Panc1 (cell line): ENCODE results near the gene CELF6. TPM values are rescaled to one million over a fixed set of nuclear protein-coding genes. Genes with fewer than 3 reads are reported as not detected.
A peak's percentile ranks its signal among the peaks of the same experiment; 100 is the strongest.

Experiments used
- ATAC-seq: fragments of 200-7000 bp; cut with Tn5 transposase; 2 replicates; pipeline ENCODE4 v1.9.1; 2020; ENCODE audit warnings: mild to moderate bottlenecking, moderate library complexity
- Bru-seq: library from RNA; stranded (reverse); fragments of 400-500 nt; gene quantifications from one replicate; lab custom pipeline; 2021; lab: Mats Ljungman, UMichigan
- BruChase-seq, 2 experiments: library from RNA; stranded (reverse); fragments of 400-500 nt; gene quantifications; one replicate each; lab custom pipeline; 2021; lab: Mats Ljungman, UMichigan
- BruUV-seq: library from RNA; stranded (reverse); fragments of 400-500 nt; replicated peaks from 2 replicates; lab custom pipeline; 2021; lab: Mats Ljungman, UMichigan
- CTCF ChIA-PET: fragments of 300-600 bp; sonication (Branson Sonifier 250); formaldehyde crosslinking; loops from one replicate; lab custom pipeline; 2022; ENCODE audit warnings: antibody characterized with exemption; lab: Charles Lee
- POLR2A ChIA-PET: fragments of 300-600 bp; sonication (Branson Sonifier 250); formaldehyde crosslinking; loops from one replicate; lab custom pipeline; 2022; ENCODE audit warnings: antibody characterized with exemption; lab: Charles Lee
- DNase-seq: peaks from one replicate; pipeline ENCODE4 v3.0.0-alpha.2; 2010; ENCODE audit warnings: low read depth, low spot score
- H3K27ac ChIP-seq: 2 replicates; pipeline ENCODE4 v1.5.1; 2011; ENCODE audit warnings: mild to moderate bottlenecking, low read length, inconsistent platforms
- H3K27me3 ChIP-seq: fragments of 200-500 bp; sonication (Bioruptor generic); 2 replicates; pipeline ENCODE4 v1.6.0; 2014; ENCODE audit warnings: low read length, inconsistent platforms; ENCODE audit not compliant: control insufficient read depth, insufficient read depth
- H3K36me3 ChIP-seq: fragments of 200-500 bp; sonication (Bioruptor generic); 2 replicates; pipeline ENCODE4 v1.5.1; 2014; ENCODE audit warnings: inconsistent platforms, mild to moderate bottlenecking, low read length, moderate library complexity; ENCODE audit not compliant: control insufficient read depth, insufficient read depth
- H3K4me1 ChIP-seq: 2 replicates; pipeline ENCODE4 v1.5.1; 2011; ENCODE audit warnings: inconsistent platforms, mild to moderate bottlenecking, low read length, moderate library complexity; ENCODE audit not compliant: control insufficient read depth, insufficient read depth
- H3K4me3 ChIP-seq, 2 experiments: 2 replicates each; pipeline ENCODE4 v1.5.1; 2011 to 2012; ENCODE audit warnings: low read depth in 2 of 2, low read length in 2 of 2, mild to moderate bottlenecking in 2 of 2, inconsistent platforms in 1 of 2, moderate library complexity in 1 of 2
- H3K9me3 ChIP-seq: fragments of 200-500 bp; sonication (Bioruptor generic); 2 replicates; pipeline ENCODE4 v1.5.1; 2014; ENCODE audit warnings: low read depth, mild to moderate bottlenecking, inconsistent platforms, low read length, moderate library complexity; ENCODE audit not compliant: control insufficient read depth, insufficient read depth
- POLR2AphosphoS5 ChIP-seq: IDR thresholded peaks from 2 replicates; pipeline ENCODE4 v1.6.1; 2012; ENCODE audit warnings: mild to moderate bottlenecking, low read depth, low read length, moderate library complexity
- SIN3A ChIP-seq: IDR thresholded peaks from 2 replicates; pipeline ENCODE4 v1.6.1; 2012; ENCODE audit warnings: low read depth, mild to moderate bottlenecking, low read length, moderate library complexity, borderline replicate concordance; ENCODE audit not compliant: insufficient read depth
- TCF7L2 ChIP-seq: IDR thresholded peaks from 2 replicates; pipeline ENCODE4 v1.6.1; 2011; ENCODE audit warnings: mild to moderate bottlenecking, low read depth, low read length, inconsistent platforms
- in situ Hi-C: cut with HindIII; loops from 2 replicates; pipeline ENCODE4 v1.10.0; 2016; ENCODE audit warnings: low sequenced_read_pairs, low pct_unique_long_range_greater_than_20kb
- intact Hi-C: fragments of 100-400 bp; cut with micrococcal nuclease; formaldehyde crosslinking; loops from one replicate; pipeline ENCODE4 v1.10.0; 2022; ENCODE audit not compliant: unreplicated experiment
- long read RNA-seq: library from polyadenylated mRNA; unstranded; transcript quantifications from one replicate; pipeline ENCODE4 v2.0.0, GENCODE V29; 2021; ENCODE audit not compliant: unreplicated experiment
- polyA plus RNA-seq: library from polyadenylated mRNA; unstranded; fragments of >200 nt; gene quantifications from one replicate; pipeline ENCODE4 v1.2.1, GENCODE V29; 2012; ENCODE audit warnings: missing spikeins; ENCODE audit not compliant: insufficient read length
- total RNA-seq: library from RNA; stranded (reverse); gene quantifications from one replicate; pipeline ENCODE4 v1.2.1, GENCODE V29; 2021; ENCODE audit not compliant: unreplicated experiment
- TF ChIP-seq, protein P1 (sequence below), 2 experiments: IDR thresholded peaks; 2 replicates each; pipeline ENCODE4 v1.6.1; 2011 to 2012; ENCODE audit warnings: low read depth in 2 of 2, control low read depth in 1 of 2, low read length in 1 of 2, mild to moderate bottlenecking in 1 of 2, moderate library complexity in 1 of 2; ENCODE audit not compliant: insufficient read depth in 1 of 2
- TF ChIP-seq, protein P2 (sequence below): fragments of 450-650 bp; IDR thresholded peaks from 2 replicates; pipeline ENCODE4 v1.5.1; 2017; ENCODE audit warnings: mild to moderate bottlenecking

CELF6 gene
- total RNA-seq (not detected), Bru-seq, nascent RNA (percentile 34 among the genes with signal in this experiment), BruChase-seq, experiment 1, labeled RNA remaining after a 2-hour chase (not detected), BruChase-seq, experiment 2, labeled RNA remaining after a 6-hour chase (percentile 20 among the genes with signal in this experiment)
- polyA plus RNA-seq = 0.08 TPM
- long read RNA-seq = 0 reads

DNA sequence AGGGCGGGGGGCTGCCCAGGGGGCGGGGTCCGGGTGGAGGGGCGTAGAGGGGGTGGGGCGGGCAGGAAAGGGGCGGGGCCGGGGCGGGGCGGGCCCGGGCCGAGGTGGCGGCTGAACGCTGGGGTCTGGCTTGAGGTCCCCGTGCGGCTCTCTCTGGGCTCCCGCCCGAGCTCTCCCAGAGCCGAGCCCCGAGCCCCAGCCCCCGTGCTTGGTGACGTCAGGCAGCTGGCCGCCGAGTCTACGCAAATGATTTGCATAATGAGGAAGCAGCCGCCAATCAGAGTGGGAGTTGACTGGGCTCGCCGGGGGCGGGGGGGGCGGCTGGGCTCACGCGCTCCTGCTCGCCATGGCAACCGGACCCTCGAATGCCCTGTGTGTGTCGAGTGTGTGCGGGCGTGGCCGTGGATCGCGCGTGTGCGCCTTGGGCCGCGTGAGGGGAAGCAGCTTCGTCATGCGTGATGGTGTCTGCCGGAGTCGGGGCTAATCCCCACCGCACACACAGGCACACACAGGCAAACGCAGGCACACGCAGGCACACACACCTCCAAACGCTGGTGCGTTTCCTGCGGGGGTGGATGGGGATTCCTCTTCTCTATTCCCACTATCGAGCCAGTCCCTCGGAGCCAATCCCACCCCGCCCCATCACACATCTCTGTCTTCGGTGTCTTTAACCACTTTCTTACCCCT is at the start of gene CELF6:
Gene CELF6 (minus strand): TSS at position 173 of the 687 bp plus-strand sequence. CDS start 283 bp downstream, outside the sequence.
- no TSS peak for BruUV-seq
- intact Hi-C loops = no loop called here
- Histone ChIP-seq H3K9me3 (0 out of 2 replicates have a peak, but pooled peaks cover 9% of the 10 kb centered on the region), H3K4me1 (peaks cover 5% of the 10 kb centered on the region; the same call in 1 of the 2 replicates), H3K27me3 (no peaks in the 10 kb centered on the region; the same call in 1 of the 2 replicates), H3K27ac (no peak within 1 kb of the TSS), H3K4me3 (peak within 1 kb of the TSS; percentile 55 to 75), H3K36me3 (no peaks in the 10 kb centered on the region)
- in situ Hi-C loops = no loop called here
- CTCF ChIA-PET = interaction anchor here (0.5 kb wide), 1 partner anchor 10 kb away, joined by 4 read pairs; no protein-coding TSS in a partner anchor
- DNase-seq = no peak
- TF ChIP-seq TCF7L2 = no peak
- TF ChIP-seq, protein P1, sequence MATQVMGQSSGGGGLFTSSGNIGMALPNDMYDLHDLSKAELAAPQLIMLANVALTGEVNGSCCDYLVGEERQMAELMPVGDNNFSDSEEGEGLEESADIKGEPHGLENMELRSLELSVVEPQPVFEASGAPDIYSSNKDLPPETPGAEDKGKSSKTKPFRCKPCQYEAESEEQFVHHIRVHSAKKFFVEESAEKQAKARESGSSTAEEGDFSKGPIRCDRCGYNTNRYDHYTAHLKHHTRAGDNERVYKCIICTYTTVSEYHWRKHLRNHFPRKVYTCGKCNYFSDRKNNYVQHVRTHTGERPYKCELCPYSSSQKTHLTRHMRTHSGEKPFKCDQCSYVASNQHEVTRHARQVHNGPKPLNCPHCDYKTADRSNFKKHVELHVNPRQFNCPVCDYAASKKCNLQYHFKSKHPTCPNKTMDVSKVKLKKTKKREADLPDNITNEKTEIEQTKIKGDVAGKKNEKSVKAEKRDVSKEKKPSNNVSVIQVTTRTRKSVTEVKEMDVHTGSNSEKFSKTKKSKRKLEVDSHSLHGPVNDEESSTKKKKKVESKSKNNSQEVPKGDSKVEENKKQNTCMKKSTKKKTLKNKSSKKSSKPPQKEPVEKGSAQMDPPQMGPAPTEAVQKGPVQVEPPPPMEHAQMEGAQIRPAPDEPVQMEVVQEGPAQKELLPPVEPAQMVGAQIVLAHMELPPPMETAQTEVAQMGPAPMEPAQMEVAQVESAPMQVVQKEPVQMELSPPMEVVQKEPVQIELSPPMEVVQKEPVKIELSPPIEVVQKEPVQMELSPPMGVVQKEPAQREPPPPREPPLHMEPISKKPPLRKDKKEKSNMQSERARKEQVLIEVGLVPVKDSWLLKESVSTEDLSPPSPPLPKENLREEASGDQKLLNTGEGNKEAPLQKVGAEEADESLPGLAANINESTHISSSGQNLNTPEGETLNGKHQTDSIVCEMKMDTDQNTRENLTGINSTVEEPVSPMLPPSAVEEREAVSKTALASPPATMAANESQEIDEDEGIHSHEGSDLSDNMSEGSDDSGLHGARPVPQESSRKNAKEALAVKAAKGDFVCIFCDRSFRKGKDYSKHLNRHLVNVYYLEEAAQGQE (IDR thresholded peaks at IDR 0.05; ENCODE audit: insufficient read depth in 1 of 2, low read depth in 2 of 2, low read length in 1 of 2) = peak in 1 of 2 experiments; percentile 81; a peak in 2 of 4 replicates
- TF ChIP-seq POLR2AphosphoS5 = no peak
- TF ChIP-seq, protein P2, sequence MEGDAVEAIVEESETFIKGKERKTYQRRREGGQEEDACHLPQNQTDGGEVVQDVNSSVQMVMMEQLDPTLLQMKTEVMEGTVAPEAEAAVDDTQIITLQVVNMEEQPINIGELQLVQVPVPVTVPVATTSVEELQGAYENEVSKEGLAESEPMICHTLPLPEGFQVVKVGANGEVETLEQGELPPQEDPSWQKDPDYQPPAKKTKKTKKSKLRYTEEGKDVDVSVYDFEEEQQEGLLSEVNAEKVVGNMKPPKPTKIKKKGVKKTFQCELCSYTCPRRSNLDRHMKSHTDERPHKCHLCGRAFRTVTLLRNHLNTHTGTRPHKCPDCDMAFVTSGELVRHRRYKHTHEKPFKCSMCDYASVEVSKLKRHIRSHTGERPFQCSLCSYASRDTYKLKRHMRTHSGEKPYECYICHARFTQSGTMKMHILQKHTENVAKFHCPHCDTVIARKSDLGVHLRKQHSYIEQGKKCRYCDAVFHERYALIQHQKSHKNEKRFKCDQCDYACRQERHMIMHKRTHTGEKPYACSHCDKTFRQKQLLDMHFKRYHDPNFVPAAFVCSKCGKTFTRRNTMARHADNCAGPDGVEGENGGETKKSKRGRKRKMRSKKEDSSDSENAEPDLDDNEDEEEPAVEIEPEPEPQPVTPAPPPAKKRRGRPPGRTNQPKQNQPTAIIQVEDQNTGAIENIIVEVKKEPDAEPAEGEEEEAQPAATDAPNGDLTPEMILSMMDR = no peak
- 0 out of 2 replicates have a peak, but pooled peaks have one; percentile 65 for TF ChIP-seq SIN3A
- POLR2A ChIA-PET = no interaction called here
- peak; percentile 88 for ATAC-seq

DNA sequence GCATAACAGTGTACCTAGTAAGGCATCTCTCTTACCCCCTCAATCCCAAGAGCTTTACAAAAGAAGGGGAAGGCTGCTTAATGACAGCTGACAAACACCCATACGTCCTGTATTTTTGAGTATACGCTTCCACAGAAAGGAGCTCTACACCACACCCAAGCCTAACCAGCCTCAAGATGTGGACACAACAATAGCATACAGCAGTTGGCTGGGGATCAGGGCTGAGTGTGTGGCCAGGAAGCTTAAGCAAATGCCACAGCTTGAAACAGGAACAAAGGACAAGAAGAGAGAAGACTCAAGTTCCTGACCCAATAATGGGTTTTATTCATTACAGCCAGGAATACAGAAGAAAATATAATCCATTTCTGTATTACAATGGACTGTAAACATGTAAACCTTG is 48.9 kb upstream of the CELF6 start:
- no peaks in the 10 kb centered on the region for H3K27me3 ChIP-seq
- intact Hi-C loops (no loop called here), in situ Hi-C loops (no loop called here)
- DNase-seq = no peak
- no peak overlapping the region for H3K27ac ChIP-seq
- POLR2A ChIA-PET = no interaction called here
- no peaks in the 10 kb centered on the region for H3K9me3 ChIP-seq
- ATAC-seq = no peak
- TF ChIP-seq, protein P1 (IDR thresholded peaks at IDR 0.05; ENCODE audit: insufficient read depth in 1 of 2, low read depth in 2 of 2, low read length in 1 of 2) = no peak
- TF ChIP-seq SIN3A (no peak), POLR2AphosphoS5 (no peak), TCF7L2 (no peak)
- TF ChIP-seq, protein P2 = no peak
- BruUV-seq = no TSS peak
- no peaks in the 10 kb centered on the region for H3K36me3 ChIP-seq
- CTCF ChIA-PET = no interaction called here
- no peaks in the 10 kb centered on the region for H3K4me1 ChIP-seq
- H3K4me3 ChIP-seq = no peak overlapping the region
